ENCODE data around the gene PRMT7. TPM values are rescaled to one million over a fixed set of nuclear protein-coding genes. Genes with fewer than 3 reads are reported as not detected.

Gene PRMT7
- total and polyA plus RNA-seq, 2 of the 8 experiments (the other 6 are each of a cell fraction or from before 2014, with no cell fraction given): 48.2 to 49.3 TPM

GRCh38 chr16:68292425-68292824 lies 18.4 kb upstream of the PRMT7 start:
- TF ChIP-seq ATF2 (IDR thresholded peaks at IDR 0.05; ENCODE audit: low read length) (no peak), ASH2L (IDR thresholded peaks at IDR 0.05; ENCODE audit: low read length) (no peak), POLR2AphosphoS5 (IDR thresholded peaks at IDR 0.05; ENCODE audit: low read depth, low read length) (no peak), E2F6 (IDR thresholded peaks at IDR 0.05) (no peak), PHF8 (conservative IDR thresholded peaks at IDR 0.05; ENCODE audit: low read depth, low read length) (no peak), EP300 (IDR thresholded peaks at IDR 0.05; ENCODE audit: borderline replicate concordance in 1 of 2, low read depth in 2 of 2, low read length in 2 of 2) (no peak), SP2 (IDR thresholded peaks at IDR 0.05; ENCODE audit: low read length) (no peak)
- Histone ChIP-seq H3K27ac (ENCODE audit: low read depth, low read length) (no peak overlapping the region), H2AK5ac (ENCODE audit: low read depth, low read length) (no peak overlapping the region), H4K20me1 (replicated peaks in 1 of 2; ENCODE audit: control insufficient read depth in 1 of 2, insufficient read depth in 2 of 2, low read length in 2 of 2) (peaks cover 4 to 5% of the 10 kb centered on the region in 2 experiments), H3K14ac (ENCODE audit: insufficient read length) (no peak overlapping the region), H2BK15ac (ENCODE audit: low read length) (no peak overlapping the region), H2BK12ac (ENCODE audit: low read depth, low read length) (no peak overlapping the region), H3K4me3 (ENCODE audit: extremely low read depth in 1 of 4, insufficient read depth in 2 of 4, low read depth in 3 of 4, low read length in 4 of 4) (no peak overlapping the region), H3K18ac (ENCODE audit: extremely low read depth, low read length) (no peak overlapping the region), H3K23ac (ENCODE audit: insufficient read length) (no peak overlapping the region), H3K9me3 (ENCODE audit: insufficient read depth in 2 of 2, low read depth in 1 of 2, low read length in 1 of 2) (no peaks in the 10 kb centered on the region), H4K5ac (ENCODE audit: insufficient read length, low read depth, low read length) (no peak overlapping the region), H2BK5ac (ENCODE audit: low read depth, low read length) (no peak overlapping the region), H2BK120ac (replicated peaks; ENCODE audit: low read depth, low read length) (no peak overlapping the region), H3K4me1 (replicated peaks in 1 of 4; ENCODE audit: control insufficient read depth in 3 of 4, insufficient read depth in 4 of 4, low read length in 3 of 4) (no peaks in the 10 kb centered on the region), H2BK20ac (ENCODE audit: low read length) (no peak overlapping the region), H2AFZ (ENCODE audit: low read length) (no peak overlapping the region), H3K79me2 (ENCODE audit: control insufficient read depth in 1 of 2, insufficient read depth in 2 of 2, low read length in 2 of 2) (no peaks in the 10 kb centered on the region), H3K79me1 (ENCODE audit: low read depth, low read length) (no peaks in the 10 kb centered on the region), H4K91ac (replicated peaks; ENCODE audit: insufficient read length, low read length) (no peak overlapping the region), H3K36me3 (ENCODE audit: control insufficient read depth in 2 of 4, insufficient read depth in 4 of 4, low read length in 3 of 4) (peaks cover 0 to 20% (median 9%) of the 10 kb centered on the region in 4 experiments; a peak in 5 of 8 replicates), H3K56ac (replicated peaks; ENCODE audit: insufficient read length, low read depth, low read length) (no peak overlapping the region), H3K4me2 (ENCODE audit: insufficient read depth in 1 of 2, low read depth in 2 of 2, low read length in 2 of 2) (no peak overlapping the region), H4K8ac (ENCODE audit: extremely low read depth, insufficient read depth, low read length) (no peak overlapping the region), H3K9ac (replicated peaks in 1 of 4; ENCODE audit: extremely low read depth in 1 of 4, low read depth in 3 of 4, low read length in 3 of 4) (no peak overlapping the region), H3K23me2 (ENCODE audit: low read depth, low read length) (no peaks in the 10 kb centered on the region; the same call in 1 of the 2 replicates), H3K4ac (replicated peaks; ENCODE audit: insufficient read length, low read depth, low read length) (no peak overlapping the region), H3K27me3 (replicated peaks in 1 of 4; ENCODE audit: control insufficient read depth in 3 of 4, extremely low read depth in 1 of 4, insufficient read depth in 3 of 4, low read length in 3 of 4) (no peaks in the 10 kb centered on the region)
- FAIRE-seq (no peak), DNase-seq (ENCODE audit: low read depth in 1 of 2, low spot score in 2 of 2) (no peak)
- ChIA-PET CTCF (ENCODE audit: partially characterized antibody) (interaction anchor here (20.4 kb wide), 1 partner anchor 31 kb away, joined by 233 read pairs; the partner anchor contains the start of gene SLC7A6), POLR2A (ENCODE audit: partially characterized antibody) (interaction anchor here (1.1 kb wide), 1 partner anchor 28 kb away, joined by 4 read pairs; the partner anchor contains the start of gene SLC7A6)
- WGBS, 2 experiments (ENCODE audit: extremely low coverage in 1 of 2, insufficient coverage in 1 of 2, insufficient read length in 1 of 2, insufficient replicate concordance in 2 of 2, low coverage in 1 of 2, low lambda C conversion rate in 2 of 2, missing lambda C conversion rate in 1 of 2): 94% methylated on average over 5 of the region's 5 CpGs; no CpG with 5 or more reads in 1 of the 2 experiments
